Activated gamma-delta T cell treated with Interleukin-2 at 50 U/mL for 16 hours (primary cell): ENCODE measurements around the gene PPP2R1B.
"Not testable (repeated sequence)": the region's sequence is repeated elsewhere in the genome, so short reads cannot be mapped to it uniquely, and the experiment has no call there.

Source experiments
- DNase-seq: peaks from one replicate; pipeline ENCODE4 v3.0.0-alpha.2; 2020

The PPP2R1B gene

GRCh38 chr11:111765984-111766833 lies at the start of gene PPP2R1B:
Gene PPP2R1B, minus strand, starts transcription at chr11:111766389. Its CDS starts 28 bp downstream, at chr11:111766361.
- DNase-seq: peak; percentile 59

DNA sequence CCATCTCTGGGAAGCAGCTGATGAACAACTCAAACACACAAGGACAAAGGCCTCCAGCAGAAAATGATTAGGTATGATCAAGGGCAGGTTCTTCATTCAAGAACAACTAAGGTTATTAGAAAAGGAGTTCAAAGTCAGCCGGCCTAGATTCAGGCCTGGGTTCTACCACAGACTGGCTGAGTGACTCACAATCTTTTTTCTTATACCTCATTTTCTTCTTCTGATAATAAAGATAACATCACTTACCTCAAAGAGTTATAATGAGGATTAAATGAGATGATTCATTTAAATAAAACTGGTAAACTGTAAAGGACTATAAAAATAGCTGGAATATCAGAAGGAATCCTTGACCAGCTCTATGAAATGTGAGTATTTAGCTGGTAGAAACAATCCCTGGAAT lies 49.3 kb upstream of the PPP2R1B start:
- no peak for DNase-seq

GRCh38 chr11:111814557-111815320 lies 48.5 kb upstream of the PPP2R1B start:
- no peak for DNase-seq

DNA sequence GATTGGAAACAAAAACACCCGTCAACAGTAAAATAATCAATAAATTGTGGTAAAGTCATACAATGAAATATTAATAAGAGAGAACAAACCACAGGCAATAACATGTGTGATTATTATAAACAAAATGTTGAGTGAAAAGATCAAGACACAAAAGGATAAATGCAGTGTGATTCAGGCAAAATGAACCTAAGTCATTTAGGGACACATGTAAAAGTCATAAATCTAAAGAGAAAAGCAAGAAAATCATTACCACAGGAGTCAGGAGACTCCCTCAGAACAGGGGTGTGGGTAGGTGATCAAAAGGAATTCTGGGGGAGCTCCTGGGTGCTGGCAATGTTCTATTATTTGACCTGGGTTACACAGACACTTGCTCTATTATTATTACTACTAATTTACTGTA lies 47.9 kb upstream of the PPP2R1B start:
- no peak for DNase-seq

GRCh38 chr11:111812211-111812610 lies 46.0 kb upstream of the PPP2R1B start:
- no peak for DNase-seq

GRCh38 chr11:111811445-111811844 lies 45.3 kb upstream of the PPP2R1B start:
- no peak for DNase-seq

DNA sequence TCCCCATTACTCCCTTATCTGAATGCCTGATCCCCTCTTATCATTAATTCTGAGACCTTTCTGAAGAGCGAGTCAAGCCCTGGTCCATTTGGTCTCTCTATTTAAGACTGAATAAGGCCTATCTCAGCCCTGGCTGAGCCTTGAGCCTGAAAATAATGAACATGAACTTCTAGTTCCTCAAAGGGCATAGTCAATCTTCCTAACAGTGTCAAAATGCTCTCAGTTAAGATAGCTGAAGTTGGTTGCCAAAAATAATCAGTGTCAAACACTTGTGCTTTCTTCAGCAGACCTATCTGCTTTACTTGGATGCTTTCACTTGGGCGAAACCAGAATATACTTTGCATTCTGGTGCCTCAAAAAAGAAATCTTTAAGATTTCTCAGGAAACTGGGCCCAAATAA lies 42.6 kb upstream of the PPP2R1B start:
- no peak for DNase-seq

- no peak for DNase-seq
These were observed 41.9 kb upstream of the PPP2R1B start for GRCh38 chr11:111808063-111808588.

DNA sequence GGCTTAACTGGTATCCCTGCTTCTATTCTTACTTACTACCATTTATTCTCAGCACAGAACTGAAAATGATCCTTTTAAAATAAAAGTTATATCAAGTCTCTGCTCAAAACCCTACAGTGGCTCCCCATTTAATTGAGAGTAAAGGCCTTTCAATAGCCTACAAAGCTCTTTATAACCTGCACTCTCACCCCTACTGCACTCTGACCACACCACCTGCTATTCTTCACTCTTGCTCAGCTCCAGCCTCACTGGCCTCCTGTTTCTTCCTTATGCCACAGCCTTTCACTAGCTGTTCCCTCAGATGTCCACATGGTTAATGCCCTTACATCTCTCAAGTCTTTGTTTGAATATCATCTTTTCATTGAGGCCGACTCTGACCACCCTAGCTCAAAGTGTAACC lies 40.9 kb upstream of the PPP2R1B start:
- DNase-seq: no peak

DNA sequence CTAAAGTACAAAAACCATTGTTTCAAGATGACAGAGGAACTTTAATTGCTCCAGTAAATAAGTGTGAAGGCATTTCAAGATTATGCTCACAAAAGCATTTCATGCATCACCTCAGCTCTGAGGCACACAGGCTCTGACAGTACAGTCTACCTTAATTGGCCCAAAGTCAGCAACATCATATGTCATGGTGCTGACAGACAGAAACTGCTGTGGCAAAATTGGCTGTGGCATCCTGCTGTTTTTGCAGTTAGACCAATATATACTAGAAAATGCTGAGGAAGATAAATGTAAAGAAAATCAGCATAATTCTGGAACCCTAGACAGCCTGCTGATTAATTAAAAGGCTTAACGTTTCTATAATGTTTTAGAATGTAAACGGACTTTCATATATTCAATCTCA lies 34.9 kb upstream of the PPP2R1B start:
- DNase-seq: no peak

DNA sequence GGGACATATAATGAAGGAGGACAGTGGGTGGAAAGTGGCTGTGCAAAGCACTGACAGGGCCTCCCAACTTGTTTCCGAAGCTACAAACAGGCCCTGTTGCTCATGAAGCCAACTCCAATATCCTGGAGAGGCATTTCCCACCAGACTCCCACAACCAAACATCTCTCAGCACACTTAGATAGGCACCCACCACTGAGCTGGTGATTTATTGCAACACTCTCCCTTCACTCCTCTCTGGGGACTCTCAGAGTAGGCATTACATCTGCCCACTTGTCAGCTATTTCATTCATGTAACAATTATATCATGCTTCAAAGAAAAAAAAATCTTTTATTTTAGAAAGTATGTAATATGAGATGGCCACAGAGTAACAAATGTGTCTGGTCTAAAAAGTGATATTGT lies 32.1 kb upstream of the PPP2R1B start:
- DNase-seq: no peak

DNA sequence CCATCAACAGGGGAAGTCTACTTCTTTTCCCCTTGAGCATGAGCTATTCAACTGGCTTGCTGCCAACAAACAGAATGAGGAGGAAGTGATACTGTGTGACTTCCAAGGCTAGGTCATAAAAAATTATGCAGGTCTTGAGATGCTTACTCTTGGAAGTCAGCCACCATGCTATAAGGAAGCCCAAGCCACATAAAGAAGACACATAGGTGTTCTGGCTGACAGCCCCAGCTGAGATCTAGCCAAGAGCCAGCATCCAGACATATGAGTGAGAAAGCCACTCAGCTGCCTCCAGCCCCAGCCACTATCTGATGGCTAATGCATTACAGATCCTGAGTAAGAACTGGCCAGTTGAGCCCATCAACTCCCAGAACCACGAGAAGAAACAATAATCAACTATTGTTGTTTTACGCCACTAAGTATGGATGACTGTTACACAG lies 31.0 kb upstream of the PPP2R1B start:
- no peak for DNase-seq

- DNase-seq: no peak
These were observed 30.5 kb upstream of the PPP2R1B start for GRCh38 chr11:111796696-111797095.

GRCh38 chr11:111795334-111795985 lies 29.3 kb upstream of the PPP2R1B start:
- no peak for DNase-seq

DNA sequence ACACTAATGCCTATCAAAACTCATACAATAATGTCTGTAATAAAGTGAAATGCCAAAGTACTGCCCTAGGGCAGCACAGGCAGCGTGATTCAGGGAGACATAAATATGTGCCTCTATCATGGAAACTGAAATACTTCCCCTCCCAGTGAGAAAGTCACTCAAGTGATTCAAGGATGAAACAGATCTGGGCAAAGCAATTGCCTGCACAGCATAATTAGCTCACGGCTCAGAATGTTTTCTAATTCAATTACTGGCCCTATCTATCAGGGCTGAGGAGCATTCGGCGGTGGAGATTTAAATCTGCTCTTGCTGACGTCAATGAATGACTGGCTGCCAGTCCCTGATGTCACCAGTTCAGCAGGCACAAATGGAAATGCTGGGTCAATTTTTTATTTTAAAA lies 27.7 kb upstream of the PPP2R1B start:
- DNase-seq: no peak

GRCh38 chr11:111792955-111793500 lies 26.8 kb upstream of the PPP2R1B start:
- DNase-seq: no peak

- no peak for DNase-seq
These were observed 26.1 kb upstream of the PPP2R1B start for GRCh38 chr11:111792314-111792713.

GRCh38 chr11:111788464-111788863 lies 22.3 kb upstream of the PPP2R1B start:
- no peak for DNase-seq

DNA sequence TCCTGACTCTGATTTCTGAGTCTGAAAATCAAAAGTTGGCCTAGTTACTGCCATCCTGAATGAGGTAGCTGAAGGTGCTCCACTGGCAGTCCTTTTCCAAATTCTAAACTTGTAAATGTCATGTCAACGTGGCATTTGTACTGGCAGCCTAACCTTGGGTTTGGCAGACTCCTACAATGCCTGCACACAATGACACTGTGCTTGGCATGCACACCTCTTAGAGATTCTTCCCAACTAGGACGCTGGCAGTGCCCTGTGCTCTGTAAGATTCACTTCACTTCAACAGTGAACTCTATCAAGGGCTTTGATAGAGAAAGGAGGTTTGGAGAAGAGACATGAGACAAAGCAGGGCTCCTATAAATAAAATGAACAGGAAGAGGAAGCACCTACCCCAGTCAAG lies 21.9 kb upstream of the PPP2R1B start:
- no peak for DNase-seq

DNA sequence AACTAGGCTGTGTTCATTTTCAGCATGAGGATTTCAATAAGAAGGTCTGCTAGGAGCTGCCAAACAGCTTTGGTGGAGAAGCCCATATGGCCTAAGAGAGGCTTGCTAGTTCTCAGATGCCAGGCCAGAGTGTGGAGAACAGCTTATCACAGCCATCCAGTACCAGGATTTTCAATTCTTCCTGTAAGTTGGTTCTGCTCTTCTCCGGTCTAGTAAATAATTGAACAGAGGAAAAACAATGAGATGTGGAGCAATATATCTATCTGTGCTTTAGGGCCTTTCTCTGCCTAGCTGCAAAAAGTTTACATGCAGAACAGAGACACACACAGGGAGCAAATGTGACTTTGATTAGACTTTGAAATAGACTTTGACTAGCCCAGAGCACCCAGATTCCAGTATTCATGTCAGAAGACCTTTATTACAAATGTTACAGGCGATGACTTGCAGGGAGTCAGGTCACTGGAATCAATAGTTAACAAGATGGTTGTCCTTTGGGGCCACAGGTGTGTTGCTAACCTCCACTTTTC lies 19.8 kb upstream of the PPP2R1B start:
- no peak for DNase-seq

- DNase-seq: no peak
These were observed 18.9 kb upstream of the PPP2R1B start for GRCh38 chr11:111785076-111785475.

- DNase-seq: not testable (repeated sequence)
These were observed 18.1 kb upstream of the PPP2R1B start for GRCh38 chr11:111784311-111784710.
